Measurements from ENCODE around the gene ATP2C2.

The ATP2C2 gene

GRCh38 chr16:84406006-84406963 is 37.9 kb downstream of the ATP2C2 start:
- ATAC-seq (no peak), DNase-seq (no peak)
- Mint-ChIP-seq H3K36me3 (ENCODE audit: low read depth) (no peaks in the 10 kb centered on the region), H3K27me3 (peaks cover 38% of the 10 kb centered on the region), H3K9me3 (no peaks in the 10 kb centered on the region), H3K27ac (no peak overlapping the region), H3K4me1 (peaks cover 3% of the 10 kb centered on the region), H3K4me3 (no peak overlapping the region)

- H3K36me3 Mint-ChIP-seq (ENCODE audit: low read depth), result no peaks in the 10 kb centered on the region
- ATAC-seq (no peak), DNase-seq (no peak)
- H3K27me3 Mint-ChIP-seq, result peaks cover 26% of the 10 kb centered on the region
- H3K9me3 Mint-ChIP-seq, result no peaks in the 10 kb centered on the region
- H3K27ac Mint-ChIP-seq, result no peak overlapping the region
- H3K4me1 Mint-ChIP-seq, result peaks cover 3% of the 10 kb centered on the region
- no peak overlapping the region for H3K4me3 Mint-ChIP-seq
Observed at GRCh38 chr16:84407588-84408313, 39.4 kb downstream of the ATP2C2 start.

GRCh38 chr16:84408314-84408690 is 40.0 kb downstream of the ATP2C2 start:
- peaks cover 21% of the 10 kb centered on the region for H3K27me3 Mint-ChIP-seq
- no peaks in the 10 kb centered on the region for H3K9me3 Mint-ChIP-seq
- peaks cover 3% of the 10 kb centered on the region for H3K4me1 Mint-ChIP-seq
- no peaks in the 10 kb centered on the region for H3K36me3 Mint-ChIP-seq (ENCODE audit: low read depth)
- no peak for DNase-seq
- no peak for ATAC-seq
- H3K27ac Mint-ChIP-seq, result no peak overlapping the region
- H3K4me3 Mint-ChIP-seq, result no peak overlapping the region

- Mint-ChIP-seq H3K27ac (no peak overlapping the region), H3K36me3 (ENCODE audit: low read depth) (no peaks in the 10 kb centered on the region), H3K4me3 (no peak overlapping the region), H3K27me3 (peaks cover 18% of the 10 kb centered on the region), H3K9me3 (no peaks in the 10 kb centered on the region), H3K4me1 (peaks cover 3% of the 10 kb centered on the region)
- no peak for ATAC-seq
- DNase-seq, result no peak
Observed at GRCh38 chr16:84408856-84409255, 40.5 kb downstream of the ATP2C2 start.

GRCh38 chr16:84410361-84411138 is 42.2 kb downstream of the ATP2C2 start:
- H3K27me3 Mint-ChIP-seq, result peaks cover 11% of the 10 kb centered on the region
- DNase-seq (no peak), ATAC-seq (no peak)
- H3K9me3 Mint-ChIP-seq, result no peaks in the 10 kb centered on the region
- H3K4me3 Mint-ChIP-seq, result no peak overlapping the region
- H3K4me1 Mint-ChIP-seq, result peaks cover 3% of the 10 kb centered on the region
- no peak overlapping the region for H3K27ac Mint-ChIP-seq
- H3K36me3 Mint-ChIP-seq (ENCODE audit: low read depth), result no peaks in the 10 kb centered on the region

GRCh38 chr16:84411768-84412167 is 43.4 kb downstream of the ATP2C2 start:
- Mint-ChIP-seq H3K27ac (no peak overlapping the region), H3K4me3 (no peak overlapping the region), H3K9me3 (no peaks in the 10 kb centered on the region), H3K36me3 (ENCODE audit: low read depth) (no peaks in the 10 kb centered on the region), H3K27me3 (peaks cover 8% of the 10 kb centered on the region), H3K4me1 (peaks cover 3% of the 10 kb centered on the region)
- DNase-seq, result no peak
- no peak for ATAC-seq

GRCh38 chr16:84412262-84412661 is 43.9 kb downstream of the ATP2C2 start:
- Mint-ChIP-seq H3K9me3 (no peaks in the 10 kb centered on the region), H3K27me3 (peaks cover 4% of the 10 kb centered on the region), H3K36me3 (ENCODE audit: low read depth) (no peaks in the 10 kb centered on the region), H3K4me3 (no peak overlapping the region), H3K27ac (no peak overlapping the region), H3K4me1 (peaks cover 3% of the 10 kb centered on the region)
- no peak for ATAC-seq
- no peak for DNase-seq

GRCh38 chr16:84413244-84414004 is 45.1 kb downstream of the ATP2C2 start:
- no peak for ATAC-seq
- H3K27ac Mint-ChIP-seq, result no peak overlapping the region
- H3K36me3 Mint-ChIP-seq (ENCODE audit: low read depth), result no peaks in the 10 kb centered on the region
- peaks cover 2% of the 10 kb centered on the region for H3K27me3 Mint-ChIP-seq
- H3K9me3 Mint-ChIP-seq, result no peaks in the 10 kb centered on the region
- H3K4me3 Mint-ChIP-seq, result no peak overlapping the region
- no peak for DNase-seq
- peaks cover 3% of the 10 kb centered on the region for H3K4me1 Mint-ChIP-seq

- Mint-ChIP-seq H3K4me3 (no peak overlapping the region), H3K36me3 (ENCODE audit: low read depth) (no peaks in the 10 kb centered on the region), H3K27me3 (peaks cover 5% of the 10 kb centered on the region), H3K9me3 (no peaks in the 10 kb centered on the region), H3K27ac (no peak overlapping the region), H3K4me1 (no peaks in the 10 kb centered on the region)
- ATAC-seq (no peak), DNase-seq (no peak)
Observed at GRCh38 chr16:84414789-84415326, 46.5 kb downstream of the ATP2C2 start.

GRCh38 chr16:84416407-84417321 is 48.3 kb downstream of the ATP2C2 start:
- peaks cover 5% of the 10 kb centered on the region for H3K4me1 Mint-ChIP-seq
- H3K27me3 Mint-ChIP-seq, result peaks cover 9% of the 10 kb centered on the region
- no peak overlapping the region for H3K4me3 Mint-ChIP-seq
- ATAC-seq (no peak), DNase-seq (no peak)
- no peaks in the 10 kb centered on the region for H3K9me3 Mint-ChIP-seq
- H3K36me3 Mint-ChIP-seq (ENCODE audit: low read depth), result no peaks in the 10 kb centered on the region
- no peak overlapping the region for H3K27ac Mint-ChIP-seq

- Mint-ChIP-seq H3K4me1 (peaks cover 8% of the 10 kb centered on the region), H3K27ac (no peak overlapping the region), H3K27me3 (peaks cover 9% of the 10 kb centered on the region), H3K36me3 (ENCODE audit: low read depth) (no peaks in the 10 kb centered on the region), H3K9me3 (no peaks in the 10 kb centered on the region), H3K4me3 (no peak overlapping the region)
- ATAC-seq (no peak), DNase-seq (no peak)
Observed at GRCh38 chr16:84418056-84418849, 49.9 kb downstream of the ATP2C2 start.

GRCh38 chr16:84419730-84420129 is 51.4 kb downstream of the ATP2C2 start:
- DNase-seq (no peak), ATAC-seq (no peak)
- no peak overlapping the region for H3K4me3 Mint-ChIP-seq
- H3K27me3 Mint-ChIP-seq, result peaks cover 9% of the 10 kb centered on the region
- no peaks in the 10 kb centered on the region for H3K36me3 Mint-ChIP-seq (ENCODE audit: low read depth)
- H3K27ac Mint-ChIP-seq, result no peak overlapping the region
- peaks cover 6% of the 10 kb centered on the region for H3K9me3 Mint-ChIP-seq
- H3K4me1 Mint-ChIP-seq, result peaks cover 8% of the 10 kb centered on the region
